WTC11 (cell line): ENCODE measurements around the gene SH2B3.

ENCODE experiments used
- ATF1 ChIP-seq: sonication (generic); formaldehyde crosslinking; IDR thresholded peaks from 2 replicates; pipeline ENCODE4 v1.8.1; 2023; ENCODE audit warnings: mild to moderate bottlenecking, moderate library complexity, missing genetic modification reagents
- FOXK1 ChIP-seq: sonication (generic); formaldehyde crosslinking; IDR thresholded peaks from 2 replicates; pipeline ENCODE4 v1.8.0; 2022; ENCODE audit warnings: mild to moderate bottlenecking, moderate library complexity, missing genetic modification reagents
- MAX ChIP-seq: sonication (generic); formaldehyde crosslinking; IDR thresholded peaks from 2 replicates; pipeline ENCODE4 v1.8.0; 2022; ENCODE audit warnings: mild to moderate bottlenecking, missing genetic modification reagents
- TCF7 ChIP-seq: sonication (generic); formaldehyde crosslinking; IDR thresholded peaks from 2 replicates; pipeline ENCODE4 v1.8.0; 2022; ENCODE audit warnings: mild to moderate bottlenecking, low read depth, missing genetic modification reagents, moderate library complexity
- USF2 ChIP-seq: sonication (generic); formaldehyde crosslinking; IDR thresholded peaks from 2 replicates; pipeline ENCODE4 v1.8.1; 2023; ENCODE audit warnings: mild to moderate bottlenecking, missing genetic modification reagents, moderate library complexity
- ZBTB21 ChIP-seq: sonication (generic); formaldehyde crosslinking; IDR thresholded peaks from 2 replicates; pipeline ENCODE4 v1.8.1; 2023; ENCODE audit warnings: mild to moderate bottlenecking, missing genetic modification reagents, borderline replicate concordance
- TF ChIP-seq, protein P1 (sequence below): fragments of 200-600 bp; IDR thresholded peaks from 2 replicates; pipeline ENCODE4 v1.8.0; 2022; ENCODE audit warnings: antibody characterized with exemption
- TF ChIP-seq, protein P2 (sequence below): sonication (generic); formaldehyde crosslinking; IDR thresholded peaks from 2 replicates; pipeline ENCODE4 v1.8.0; 2023; ENCODE audit warnings: missing genetic modification reagents, mild to moderate bottlenecking, borderline replicate concordance

GRCh38 chr12:111440152-111440551 is 34.4 kb downstream of the SH2B3 start:
- TF ChIP-seq, protein P1, sequence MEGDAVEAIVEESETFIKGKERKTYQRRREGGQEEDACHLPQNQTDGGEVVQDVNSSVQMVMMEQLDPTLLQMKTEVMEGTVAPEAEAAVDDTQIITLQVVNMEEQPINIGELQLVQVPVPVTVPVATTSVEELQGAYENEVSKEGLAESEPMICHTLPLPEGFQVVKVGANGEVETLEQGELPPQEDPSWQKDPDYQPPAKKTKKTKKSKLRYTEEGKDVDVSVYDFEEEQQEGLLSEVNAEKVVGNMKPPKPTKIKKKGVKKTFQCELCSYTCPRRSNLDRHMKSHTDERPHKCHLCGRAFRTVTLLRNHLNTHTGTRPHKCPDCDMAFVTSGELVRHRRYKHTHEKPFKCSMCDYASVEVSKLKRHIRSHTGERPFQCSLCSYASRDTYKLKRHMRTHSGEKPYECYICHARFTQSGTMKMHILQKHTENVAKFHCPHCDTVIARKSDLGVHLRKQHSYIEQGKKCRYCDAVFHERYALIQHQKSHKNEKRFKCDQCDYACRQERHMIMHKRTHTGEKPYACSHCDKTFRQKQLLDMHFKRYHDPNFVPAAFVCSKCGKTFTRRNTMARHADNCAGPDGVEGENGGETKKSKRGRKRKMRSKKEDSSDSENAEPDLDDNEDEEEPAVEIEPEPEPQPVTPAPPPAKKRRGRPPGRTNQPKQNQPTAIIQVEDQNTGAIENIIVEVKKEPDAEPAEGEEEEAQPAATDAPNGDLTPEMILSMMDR = no peak
- TF ChIP-seq, protein P2, sequence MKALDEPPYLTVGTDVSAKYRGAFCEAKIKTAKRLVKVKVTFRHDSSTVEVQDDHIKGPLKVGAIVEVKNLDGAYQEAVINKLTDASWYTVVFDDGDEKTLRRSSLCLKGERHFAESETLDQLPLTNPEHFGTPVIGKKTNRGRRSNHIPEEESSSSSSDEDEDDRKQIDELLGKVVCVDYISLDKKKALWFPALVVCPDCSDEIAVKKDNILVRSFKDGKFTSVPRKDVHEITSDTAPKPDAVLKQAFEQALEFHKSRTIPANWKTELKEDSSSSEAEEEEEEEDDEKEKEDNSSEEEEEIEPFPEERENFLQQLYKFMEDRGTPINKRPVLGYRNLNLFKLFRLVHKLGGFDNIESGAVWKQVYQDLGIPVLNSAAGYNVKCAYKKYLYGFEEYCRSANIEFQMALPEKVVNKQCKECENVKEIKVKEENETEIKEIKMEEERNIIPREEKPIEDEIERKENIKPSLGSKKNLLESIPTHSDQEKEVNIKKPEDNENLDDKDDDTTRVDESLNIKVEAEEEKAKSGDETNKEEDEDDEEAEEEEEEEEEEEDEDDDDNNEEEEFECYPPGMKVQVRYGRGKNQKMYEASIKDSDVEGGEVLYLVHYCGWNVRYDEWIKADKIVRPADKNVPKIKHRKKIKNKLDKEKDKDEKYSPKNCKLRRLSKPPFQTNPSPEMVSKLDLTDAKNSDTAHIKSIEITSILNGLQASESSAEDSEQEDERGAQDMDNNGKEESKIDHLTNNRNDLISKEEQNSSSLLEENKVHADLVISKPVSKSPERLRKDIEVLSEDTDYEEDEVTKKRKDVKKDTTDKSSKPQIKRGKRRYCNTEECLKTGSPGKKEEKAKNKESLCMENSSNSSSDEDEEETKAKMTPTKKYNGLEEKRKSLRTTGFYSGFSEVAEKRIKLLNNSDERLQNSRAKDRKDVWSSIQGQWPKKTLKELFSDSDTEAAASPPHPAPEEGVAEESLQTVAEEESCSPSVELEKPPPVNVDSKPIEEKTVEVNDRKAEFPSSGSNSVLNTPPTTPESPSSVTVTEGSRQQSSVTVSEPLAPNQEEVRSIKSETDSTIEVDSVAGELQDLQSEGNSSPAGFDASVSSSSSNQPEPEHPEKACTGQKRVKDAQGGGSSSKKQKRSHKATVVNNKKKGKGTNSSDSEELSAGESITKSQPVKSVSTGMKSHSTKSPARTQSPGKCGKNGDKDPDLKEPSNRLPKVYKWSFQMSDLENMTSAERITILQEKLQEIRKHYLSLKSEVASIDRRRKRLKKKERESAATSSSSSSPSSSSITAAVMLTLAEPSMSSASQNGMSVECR (CRISPR knock-in tag) = no peak
- TF ChIP-seq ATF1 (CRISPR knock-in tag) = no peak
- no peak for TF ChIP-seq USF2
- TF ChIP-seq ZBTB21 = no peak
- no peak for TF ChIP-seq MAX (CRISPR knock-in tag)
- TF ChIP-seq FOXK1 = no peak
- no peak for TF ChIP-seq TCF7 (CRISPR knock-in tag)
